GM12892 (cell line): ENCODE results near the gene LRRC3C.

Source experiments
- DNase-seq: peaks from one replicate; pipeline ENCODE4 v3.0.0; 2011; ENCODE audit not compliant: insufficient read length
- FAIRE-seq: peaks from 2 replicates; lab custom pipeline; 2011; peaks lifted over from hg19 to GRCh38; lab: Jason Lieb, UNC
- POLR2A ChIP-seq: IDR thresholded peaks from 2 replicates; pipeline ENCODE4 v1.6.1; 2011; ENCODE audit warnings: low read depth, low read length, control low read depth
- POLR2AphosphoS5 ChIP-seq: IDR thresholded peaks from 2 replicates; pipeline ENCODE4 v1.6.1; 2011; ENCODE audit warnings: low read depth, low read length, control low read depth
- TAF1 ChIP-seq: IDR thresholded peaks from 2 replicates; pipeline ENCODE4 v1.6.1; 2011; ENCODE audit warnings: low read depth, mild to moderate bottlenecking, control low read depth, low read length, borderline replicate concordance

LRRC3C gene

GRCh38 chr17:39954876-39955275 is 27.3 kb downstream of the LRRC3C start:
- DNase-seq: no peak
- TF ChIP-seq POLR2AphosphoS5: no peak
- TF ChIP-seq POLR2A: no peak
- TF ChIP-seq TAF1: no peak
- FAIRE-seq: no peak

GRCh38 chr17:39955726-39956225 is 28.2 kb downstream of the LRRC3C start:
- TF ChIP-seq POLR2A: no peak
- TF ChIP-seq POLR2AphosphoS5: no peak
- TF ChIP-seq TAF1: no peak
- FAIRE-seq (no peak), DNase-seq (no peak)

- FAIRE-seq: no peak
- TF ChIP-seq POLR2AphosphoS5: no peak
- TF ChIP-seq TAF1: no peak
- TF ChIP-seq POLR2A: no peak
- no peak for DNase-seq
Observed at GRCh38 chr17:39960524-39961041, 33.1 kb downstream of the LRRC3C start.

DNA sequence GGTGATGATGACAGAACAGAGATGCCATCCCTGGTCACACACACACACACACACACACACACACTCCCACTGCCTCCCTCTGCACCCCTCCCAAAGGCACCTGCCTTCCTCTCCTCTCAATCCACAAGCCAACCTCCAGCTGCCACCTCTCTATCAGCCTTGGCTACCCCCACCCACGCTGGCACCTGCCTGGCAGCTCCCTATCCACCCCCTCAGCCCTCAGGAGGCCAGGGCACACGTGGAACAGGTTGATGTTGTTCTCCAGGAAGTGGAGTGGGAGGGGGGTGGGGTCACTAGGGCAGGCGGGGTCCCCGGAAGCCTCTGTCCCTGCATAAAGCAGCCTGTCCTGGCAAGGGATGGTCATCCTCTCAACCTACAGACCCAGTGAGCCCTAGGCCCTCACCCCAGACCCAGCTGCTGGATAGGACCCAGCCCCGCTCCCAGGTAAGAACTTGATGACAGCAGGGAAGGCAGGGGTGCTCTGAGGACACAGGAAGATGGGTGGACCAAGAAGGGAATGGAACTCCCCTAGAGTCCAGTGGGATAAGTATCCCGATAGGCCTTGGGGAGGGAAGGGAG is 35.2 kb downstream of the LRRC3C start, which contains the start of gene GSDMA:
TSS of gene GSDMA (plus strand) at position 363 of the 579 bp plus-strand sequence. CDS start 2,684 bp downstream, outside the sequence.
- no peak for DNase-seq
- FAIRE-seq: no peak
- TF ChIP-seq TAF1 (no peak), POLR2AphosphoS5 (no peak), POLR2A (no peak)

- no peak for DNase-seq
- TF ChIP-seq TAF1: no peak
- TF ChIP-seq POLR2A: no peak
- no peak for TF ChIP-seq POLR2AphosphoS5
- FAIRE-seq: no peak
Observed at GRCh38 chr17:39963829-39964228, 36.3 kb downstream of the LRRC3C start.

GRCh38 chr17:39965017-39965699 is 37.6 kb downstream of the LRRC3C start:
- DNase-seq (no peak), FAIRE-seq (no peak)
- no peak for TF ChIP-seq POLR2AphosphoS5
- TF ChIP-seq POLR2A: no peak
- no peak for TF ChIP-seq TAF1

DNA sequence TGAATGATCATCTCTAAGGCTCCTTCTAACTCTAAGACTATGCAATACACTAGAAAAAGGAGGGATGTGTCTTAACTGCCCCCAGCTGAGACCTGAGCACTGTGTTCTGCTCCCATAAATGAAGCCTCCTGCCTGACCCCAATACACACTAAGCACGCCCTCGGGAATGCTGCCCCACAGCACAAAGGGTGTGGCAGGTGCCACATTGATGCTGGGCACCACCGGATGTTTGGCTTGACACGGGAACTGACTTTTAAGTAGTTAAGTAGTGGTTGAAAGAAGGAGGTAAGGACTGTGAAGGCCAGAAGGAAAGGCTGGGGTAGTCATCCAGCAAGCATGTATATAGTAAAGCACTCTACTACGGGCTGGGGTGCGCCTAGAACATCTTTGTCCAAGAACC is 39.2 kb downstream of the LRRC3C start:
- TF ChIP-seq POLR2A (no peak), TAF1 (no peak), POLR2AphosphoS5 (no peak)
- DNase-seq (no peak), FAIRE-seq (no peak)

DNA sequence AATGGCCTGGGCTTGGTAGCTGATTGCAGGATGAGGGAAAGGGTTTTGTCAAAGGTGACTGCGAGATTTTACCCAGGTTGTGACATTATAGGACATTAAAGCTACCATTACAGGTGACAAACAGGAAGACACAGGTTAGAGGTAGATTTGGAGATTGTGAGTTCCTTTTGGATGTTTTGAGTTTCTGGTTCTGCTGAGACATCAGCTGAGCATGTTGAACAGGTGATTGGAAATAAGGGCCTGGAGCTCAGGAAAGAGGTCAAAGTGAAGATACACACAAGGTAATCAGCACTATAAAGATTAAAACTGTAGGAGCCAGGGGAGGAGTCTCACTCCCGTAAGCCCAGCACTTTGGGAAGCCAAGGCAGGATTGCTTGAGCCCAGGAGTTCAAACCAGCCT is 41.2 kb downstream of the LRRC3C start:
- FAIRE-seq (no peak), DNase-seq (no peak)
- no peak for TF ChIP-seq TAF1
- TF ChIP-seq POLR2AphosphoS5: no peak
- TF ChIP-seq POLR2A: no peak

DNA sequence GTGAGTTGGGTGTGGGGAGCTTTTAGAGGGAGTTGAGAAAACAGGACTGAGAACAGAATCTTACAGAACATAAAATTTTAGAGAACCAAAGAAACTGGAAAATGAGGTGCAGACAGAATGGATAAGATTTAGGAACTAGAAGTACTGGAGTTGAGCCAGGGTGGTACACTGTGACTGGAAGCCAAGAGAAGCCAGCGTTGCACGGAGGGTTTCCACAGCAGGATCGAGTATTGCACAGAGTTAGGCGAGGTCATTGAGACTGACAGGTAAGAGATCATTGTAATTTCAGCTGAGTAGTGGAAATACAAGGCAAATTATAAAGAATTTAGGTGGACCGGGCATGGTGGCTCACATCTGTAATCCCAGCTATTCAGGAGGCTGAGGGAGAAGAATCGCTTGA is 41.8 kb downstream of the LRRC3C start:
- FAIRE-seq: peak; percentile 21
- TF ChIP-seq POLR2AphosphoS5 (no peak), TAF1 (no peak), POLR2A (no peak)

GRCh38 chr17:39970157-39970692 is 42.7 kb downstream of the LRRC3C start:
- DNase-seq (no peak), FAIRE-seq (no peak)
- TF ChIP-seq TAF1: no peak

More for the DNA sequence above, 41.8 kb downstream of the LRRC3C start:
- DNase-seq: no peak

- DNase-seq (no peak), FAIRE-seq (no peak)
- TF ChIP-seq POLR2AphosphoS5 (no peak), TAF1 (no peak), POLR2A (no peak)
Observed at GRCh38 chr17:39971076-39971603, 43.6 kb downstream of the LRRC3C start.

- FAIRE-seq: no peak
- TF ChIP-seq POLR2AphosphoS5 (no peak), POLR2A (no peak)
- DNase-seq: no peak
Observed at GRCh38 chr17:39972271-39972670, 44.7 kb downstream of the LRRC3C start.

GRCh38 chr17:39973496-39973895 is 46.0 kb downstream of the LRRC3C start:
- DNase-seq: no peak
- no peak for TF ChIP-seq POLR2A
- TF ChIP-seq POLR2AphosphoS5: no peak
- no peak for TF ChIP-seq TAF1
- FAIRE-seq: no peak
